Measurements from ENCODE around the gene RELB. TPM values are rescaled to one million over a fixed set of nuclear protein-coding genes. Genes with fewer than 3 reads are reported as not detected.

The RELB gene
- 10 to 100 TPM in 2 of 8 experiments, 1 to 10 TPM in 6; 1.7 to 15.4 (median 5.4) TPM for total RNA-seq

GRCh38 chr19:45001087-45001739, at the start of gene RELB:
Gene RELB (plus strand): TSS chr19:45001464. CDS start chr19:45001580, 116 bp downstream.
- Histone ChIP-seq H3K4me3 (peak within 1 kb of the TSS; percentile 54 to 70 (median 58)), H3K4me1 (replicated peaks in 1 of 2) (peaks cover 0 to 3% of the 10 kb centered on the region in 2 donors), H3K27ac (peak within 1 kb of the TSS; percentile 29 to 72)
- 0 to 50% (median 4%) methylated on average over 1 to 6 of the region's 79 CpGs; no CpG with 5 or more reads in 7 of the 10 experiments for WGBS, 10 experiments
- ATAC-seq (replicated peaks in 6 of 8), result peak; percentile 75 to 83 (median 79)
- in situ Hi-C loops (cut with MboI; ENCODE audit: low pct_unique_long_range_greater_than_20kb in 2 of 9, low sequenced_read_pairs in 9 of 9, unreplicated experiment in 9 of 9), result no loop called here

- 0 to 63% (median 47%) methylated on average over 2 to 9 of the region's 13 CpGs for WGBS, 10 experiments
- Histone ChIP-seq H3K4me1 (replicated peaks in 1 of 2) (peaks cover 8 to 13% of the 10 kb centered on the region in 2 donors), H3K27ac (peak overlapping the region; percentile 96 to 98), H3K4me3 (peak overlapping the region; percentile 76 to 95 (median 83))
- ATAC-seq (replicated peaks in 6 of 8), result peak in 1 of 8 experiments; percentile 0
- in situ Hi-C loops (cut with MboI; ENCODE audit: low pct_unique_long_range_greater_than_20kb in 2 of 9, low sequenced_read_pairs in 9 of 9, unreplicated experiment in 9 of 9), result no loop called here
Observed at GRCh38 chr19:44954278-44954648, 47.0 kb upstream of the RELB start.

GRCh38 chr19:44954649-44955504, 46.4 kb upstream of the RELB start, which contains the start of gene CLPTM1:
Gene CLPTM1 (plus strand): TSS chr19:44955380. CDS start chr19:44955396, 16 bp downstream.
- in situ Hi-C loops (cut with MboI; ENCODE audit: low pct_unique_long_range_greater_than_20kb in 2 of 9, low sequenced_read_pairs in 9 of 9, unreplicated experiment in 9 of 9), result no loop called here
- peaks cover 8 to 13% of the 10 kb centered on the region in 2 donors for H3K4me1 ChIP-seq (replicated peaks in 1 of 2)
- peak; percentile 86 to 96 (median 94) for ATAC-seq (replicated peaks in 6 of 8)
- WGBS, 10 experiments, result 0 to 20% (median 1%) methylated on average over 2 to 30 of the region's 65 CpGs
- H3K27ac ChIP-seq, result peak within 1 kb of the TSS; percentile 96 to 98
- peak within 1 kb of the TSS; percentile 76 to 95 (median 83) for H3K4me3 ChIP-seq

- WGBS, 10 experiments, result 0 to 22% (median 3%) methylated on average over 1 to 17 of the region's 40 CpGs; no CpG with 5 or more reads in 2 of the 10 experiments
- peak in 5 of 8 experiments; percentile 14 to 52 (median 40) for ATAC-seq (replicated peaks in 6 of 8)
- H3K4me3 ChIP-seq, result peak overlapping the region; percentile 76 to 95 (median 83)
- peak overlapping the region; percentile 96 to 98 for H3K27ac ChIP-seq
- in situ Hi-C loops (cut with MboI; ENCODE audit: low pct_unique_long_range_greater_than_20kb in 2 of 9, low sequenced_read_pairs in 9 of 9, unreplicated experiment in 9 of 9), result no loop called here
- peaks cover 8 to 13% of the 10 kb centered on the region in 2 donors for H3K4me1 ChIP-seq (replicated peaks in 1 of 2)
Observed at GRCh38 chr19:44955505-44956439, 45.5 kb upstream of the RELB start.

- in situ Hi-C loops (cut with MboI; ENCODE audit: low pct_unique_long_range_greater_than_20kb in 2 of 9, low sequenced_read_pairs in 9 of 9, unreplicated experiment in 9 of 9), result no loop called here
- Histone ChIP-seq H3K27ac (no peak overlapping the region), H3K4me1 (replicated peaks in 1 of 2) (peaks cover 8 to 13% of the 10 kb centered on the region in 2 donors), H3K4me3 (no peak overlapping the region)
- no peak for ATAC-seq (replicated peaks in 6 of 8)
- WGBS, 10 experiments, result 60 to 100% (median 90%) methylated on average over 2 to 6 of the region's 7 CpGs; no CpG with 5 or more reads in 6 of the 10 experiments
Observed at GRCh38 chr19:44957526-44957925, 43.7 kb upstream of the RELB start.

GRCh38 chr19:44958090-44958489, 43.2 kb upstream of the RELB start:
- Histone ChIP-seq H3K4me3 (no peak overlapping the region), H3K4me1 (replicated peaks in 1 of 2) (peaks cover 8 to 13% of the 10 kb centered on the region in 2 donors), H3K27ac (no peak overlapping the region)
- no peak for ATAC-seq (replicated peaks in 6 of 8)
- 69 to 92% (median 76%) methylated on average over 1 to 4 of the region's 9 CpGs; no CpG with 5 or more reads in 4 of the 10 experiments for WGBS, 10 experiments
- in situ Hi-C loops (cut with MboI; ENCODE audit: low pct_unique_long_range_greater_than_20kb in 2 of 9, low sequenced_read_pairs in 9 of 9, unreplicated experiment in 9 of 9), result no loop called here

- in situ Hi-C loops (cut with MboI; ENCODE audit: low pct_unique_long_range_greater_than_20kb in 2 of 9, low sequenced_read_pairs in 9 of 9, unreplicated experiment in 9 of 9), result no loop called here
- H3K27ac ChIP-seq, result no peak overlapping the region
- H3K4me1 ChIP-seq (replicated peaks in 1 of 2), result peaks cover 8 to 13% of the 10 kb centered on the region in 2 donors
- H3K4me3 ChIP-seq, result no peak overlapping the region
- WGBS, 10 experiments, result 58 to 100% (median 70%) methylated on average over 1 to 3 of the region's 5 CpGs; no CpG with 5 or more reads in 6 of the 10 experiments
- no peak for ATAC-seq (replicated peaks in 6 of 8)
Observed at GRCh38 chr19:44959691-44960090, 41.6 kb upstream of the RELB start.

GRCh38 chr19:44960906-44961728, 40.1 kb upstream of the RELB start:
- Histone ChIP-seq H3K4me1 (replicated peaks in 1 of 2) (peaks cover 6 to 11% of the 10 kb centered on the region in 2 donors), H3K27ac (no peak overlapping the region), H3K4me3 (no peak overlapping the region)
- in situ Hi-C loops (cut with MboI; ENCODE audit: low pct_unique_long_range_greater_than_20kb in 2 of 9, low sequenced_read_pairs in 9 of 9, unreplicated experiment in 9 of 9), result no loop called here
- WGBS, 10 experiments, result 75 to 100% (median 96%) methylated on average over 1 to 6 of the region's 8 CpGs; no CpG with 5 or more reads in 7 of the 10 experiments
- ATAC-seq (replicated peaks in 6 of 8), result no peak

- 76 to 100% (median 96%) methylated on average over 1 to 8 of the region's 8 CpGs; no CpG with 5 or more reads in 2 of the 10 experiments for WGBS, 10 experiments
- ATAC-seq (replicated peaks in 6 of 8), result no peak
- Histone ChIP-seq H3K4me1 (replicated peaks in 1 of 2) (peaks cover 0 to 4% of the 10 kb centered on the region in 2 donors), H3K27ac (no peak overlapping the region), H3K4me3 (no peak overlapping the region)
- in situ Hi-C loops (cut with MboI; ENCODE audit: low pct_unique_long_range_greater_than_20kb in 2 of 9, low sequenced_read_pairs in 9 of 9, unreplicated experiment in 9 of 9), result no loop called here
Observed at GRCh38 chr19:44961821-44962220, 39.4 kb upstream of the RELB start.

GRCh38 chr19:44968118-44968517, 33.1 kb upstream of the RELB start:
- no peak for ATAC-seq (replicated peaks in 6 of 8)
- Histone ChIP-seq H3K27ac (no peak overlapping the region), H3K4me1 (replicated peaks in 1 of 2) (no peaks in the 10 kb centered on the region), H3K4me3 (no peak overlapping the region)
- 80 to 100% (median 94%) methylated on average over 1 to 4 of the region's 5 CpGs; no CpG with 5 or more reads in 1 of the 10 experiments for WGBS, 10 experiments
- in situ Hi-C loops (cut with MboI; ENCODE audit: low pct_unique_long_range_greater_than_20kb in 2 of 9, low sequenced_read_pairs in 9 of 9, unreplicated experiment in 9 of 9), result no loop called here

- WGBS, 10 experiments, result 70 to 93% methylated on average over 2 to 3 of the region's 4 CpGs; no CpG with 5 or more reads in 8 of the 10 experiments
- ATAC-seq (replicated peaks in 6 of 8), result no peak
- no peak overlapping the region for H3K4me3 ChIP-seq
- H3K4me1 ChIP-seq (replicated peaks in 1 of 2), result no peaks in the 10 kb centered on the region
- in situ Hi-C loops (cut with MboI; ENCODE audit: low pct_unique_long_range_greater_than_20kb in 2 of 9, low sequenced_read_pairs in 9 of 9, unreplicated experiment in 9 of 9), result no loop called here
- H3K27ac ChIP-seq, result no peak overlapping the region
Observed at GRCh38 chr19:44968670-44969069, 32.6 kb upstream of the RELB start.
